ENCODE results near the gene SPRED2.

SPRED2 gene

DNA sequence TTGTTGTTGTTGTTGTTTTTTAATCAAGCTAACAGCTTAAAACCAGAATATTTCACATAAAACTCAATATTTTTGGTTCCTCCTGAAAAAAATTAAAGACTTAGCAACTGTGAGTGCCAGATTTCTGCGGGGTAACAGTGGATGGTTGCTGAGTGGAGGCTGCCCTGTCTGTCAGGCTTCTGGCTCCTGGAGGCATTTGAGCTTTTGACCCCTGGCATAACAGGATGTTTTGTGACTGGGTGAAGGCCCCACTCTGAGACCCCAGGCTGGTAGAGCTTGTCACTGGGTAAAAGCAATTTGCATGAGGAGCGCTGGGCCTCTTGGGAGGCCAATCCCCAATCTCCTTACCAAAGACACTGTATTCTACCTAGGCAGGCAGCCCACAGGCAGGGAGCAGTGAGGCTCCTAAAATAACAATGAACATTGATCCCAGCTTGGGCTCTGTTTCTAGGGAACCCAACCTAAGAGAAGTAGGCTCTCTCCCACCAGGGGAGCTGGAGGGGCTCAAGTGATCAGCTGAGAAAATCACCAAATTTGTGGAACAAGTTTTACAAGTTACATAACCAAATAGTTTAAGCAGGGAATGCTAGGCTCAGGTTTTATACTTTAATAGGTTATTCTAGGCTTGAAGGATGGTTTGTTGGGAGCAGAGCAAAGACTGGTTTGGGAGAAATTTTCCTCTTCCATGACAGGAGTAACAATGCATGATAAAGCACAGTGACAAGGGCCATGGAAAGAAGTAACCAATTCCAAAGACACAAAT is 5.9 kb upstream of the SPRED2 start:
- no peak for DNase-seq (ENCODE audit: low spot score)

DNA sequence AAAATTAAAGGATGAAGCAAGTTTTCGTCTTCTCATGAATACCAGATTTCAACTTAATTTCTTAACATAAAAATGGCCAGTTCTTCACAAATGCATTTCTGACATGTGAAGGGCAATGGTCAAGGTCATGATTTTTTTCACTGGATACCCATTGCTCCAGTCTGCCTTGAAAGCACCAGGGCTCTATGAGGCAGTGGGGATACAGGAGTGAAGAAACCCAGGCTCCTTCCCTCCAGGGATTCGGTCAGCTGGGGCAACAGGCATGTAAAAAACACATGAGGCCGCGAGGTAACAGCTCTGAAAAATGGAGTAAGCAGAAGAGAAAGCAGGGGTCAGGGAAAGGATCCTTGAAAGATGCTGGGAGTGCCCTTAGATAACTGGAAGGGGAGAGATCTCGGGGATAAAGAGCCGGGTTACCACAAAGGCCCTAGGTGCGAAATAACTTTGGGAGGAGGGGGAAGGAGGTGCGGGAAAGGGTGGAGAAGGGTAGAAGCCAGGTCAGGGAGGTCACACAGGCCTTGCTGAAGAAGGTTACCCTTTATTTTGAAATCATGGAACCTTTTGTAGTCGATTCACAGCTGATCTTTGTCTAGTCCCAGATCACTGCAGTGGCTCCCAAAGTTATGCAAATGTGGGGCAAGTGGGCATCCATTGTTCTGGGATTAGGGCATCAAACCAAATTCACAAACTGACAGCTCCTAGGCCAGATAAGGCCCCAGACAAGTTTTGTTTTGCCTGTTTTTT is 5.2 kb upstream of the SPRED2 start:
- no peak for DNase-seq (ENCODE audit: low spot score)

DNA sequence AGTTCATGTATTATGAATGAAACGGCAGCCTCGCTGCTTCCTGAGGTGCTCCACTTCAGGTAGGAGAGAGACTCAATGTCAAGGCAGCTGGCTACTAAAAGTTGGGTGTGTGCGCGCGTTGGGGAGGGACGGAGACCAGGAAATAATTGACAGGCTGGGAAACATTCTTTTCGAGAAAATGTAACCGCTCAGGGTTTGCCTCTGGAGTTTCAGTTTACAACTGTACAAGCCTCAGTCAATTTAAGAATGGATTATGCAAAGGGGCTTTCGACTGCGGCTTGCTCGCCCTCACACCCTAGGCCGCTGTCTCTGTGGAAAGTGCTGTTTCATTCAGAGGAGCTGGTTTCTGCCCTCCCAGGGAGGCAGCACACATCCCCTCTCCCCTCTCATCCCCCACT is 4.4 kb upstream of the SPRED2 start:
- DNase-seq (ENCODE audit: low spot score), result no peak

GRCh38 chr2:65436169-65436823 is 3.9 kb upstream of the SPRED2 start:
- peak; percentile 83 for DNase-seq (ENCODE audit: low spot score)

DNA sequence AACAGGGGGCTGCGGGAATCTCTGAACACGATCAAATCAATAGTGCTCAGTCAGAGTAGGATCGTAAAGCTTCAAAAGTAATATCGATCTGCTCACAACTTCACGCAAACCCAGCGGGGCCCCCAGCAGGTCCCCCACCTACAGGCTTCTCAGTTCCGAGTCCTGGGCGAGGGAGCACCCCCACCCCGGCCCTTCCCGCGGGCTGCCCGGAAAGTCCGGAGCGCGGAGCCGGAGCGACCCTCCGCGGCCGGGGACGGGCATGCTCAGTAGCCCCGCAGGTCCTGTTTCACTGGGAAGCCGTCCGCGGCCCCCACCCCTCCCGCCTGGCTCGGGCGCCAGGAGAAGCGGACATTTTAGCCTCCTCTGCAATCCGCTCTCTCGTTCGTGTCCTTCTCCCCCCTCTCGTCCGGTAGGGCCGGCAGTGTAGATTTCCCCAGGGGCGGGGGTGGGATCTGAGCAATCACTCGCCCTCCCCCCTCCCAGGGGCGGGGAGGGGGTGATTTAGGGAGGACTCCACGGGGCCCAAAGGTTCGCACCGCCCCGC is 3.3 kb upstream of the SPRED2 start:
- DNase-seq (ENCODE audit: low spot score), result peak; percentile 94

DNA sequence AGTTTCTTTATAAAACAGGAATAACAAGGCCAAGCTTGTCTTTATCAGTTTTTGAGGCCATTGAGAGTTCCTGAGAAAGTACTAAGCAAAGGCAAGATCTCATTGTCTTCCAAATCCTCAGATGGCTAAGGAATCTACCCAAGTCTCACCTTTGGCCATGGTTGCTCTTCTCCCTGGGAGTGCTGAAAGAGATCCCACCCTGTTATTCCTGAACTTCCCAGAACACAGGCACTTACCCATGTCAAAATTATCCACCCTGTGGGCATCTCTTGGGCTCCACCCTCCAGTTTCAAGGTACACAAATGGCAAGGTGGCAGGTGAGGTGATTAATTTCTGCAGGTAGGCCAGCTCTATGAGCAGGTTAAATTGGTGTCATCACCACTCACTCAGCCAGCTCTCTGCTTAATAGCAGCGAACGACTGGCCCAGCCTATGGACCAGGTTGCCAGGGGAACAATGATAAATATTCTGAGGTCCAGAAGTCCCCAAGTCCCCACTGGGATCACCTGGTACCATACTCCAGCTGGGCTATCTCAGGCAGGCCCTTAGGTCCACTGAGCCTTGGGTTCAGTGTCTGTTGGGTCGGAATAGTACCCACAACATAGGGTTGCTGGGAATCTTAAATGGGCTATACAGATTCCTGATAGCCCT is 2.3 kb upstream of the SPRED2 start:
- DNase-seq (ENCODE audit: low spot score), result no peak

- peak; percentile 36 for DNase-seq (ENCODE audit: low spot score)
These were observed 775 bp downstream of the SPRED2 start for GRCh38 chr2:65431421-65432226.

GRCh38 chr2:65430603-65431420 is 1.6 kb downstream of the SPRED2 start:
- DNase-seq (ENCODE audit: low spot score), result peak; percentile 26

- no peak for DNase-seq (ENCODE audit: low spot score)
These were observed 2.4 kb downstream of the SPRED2 start for GRCh38 chr2:65429786-65430602.

DNA sequence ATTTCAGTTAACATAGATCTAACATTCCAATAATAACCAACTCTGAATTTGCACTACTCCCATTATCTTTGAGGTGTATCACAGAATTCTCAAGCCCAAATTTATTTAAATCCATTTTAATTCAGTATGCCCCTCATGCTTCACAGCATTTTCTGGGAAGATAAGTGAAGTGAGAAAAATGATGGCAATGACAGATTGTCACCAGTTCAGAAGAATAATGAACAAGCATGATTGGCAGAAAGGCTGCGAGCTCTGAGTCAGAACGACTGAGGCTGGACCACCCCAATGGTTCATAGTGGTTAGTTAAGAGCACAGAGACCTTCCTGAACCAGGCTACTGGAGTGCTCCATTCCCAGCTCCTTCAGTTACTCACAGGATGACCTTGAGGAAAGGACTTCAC is 4.9 kb downstream of the SPRED2 start:
- DNase-seq (ENCODE audit: low spot score), result no peak

DNA sequence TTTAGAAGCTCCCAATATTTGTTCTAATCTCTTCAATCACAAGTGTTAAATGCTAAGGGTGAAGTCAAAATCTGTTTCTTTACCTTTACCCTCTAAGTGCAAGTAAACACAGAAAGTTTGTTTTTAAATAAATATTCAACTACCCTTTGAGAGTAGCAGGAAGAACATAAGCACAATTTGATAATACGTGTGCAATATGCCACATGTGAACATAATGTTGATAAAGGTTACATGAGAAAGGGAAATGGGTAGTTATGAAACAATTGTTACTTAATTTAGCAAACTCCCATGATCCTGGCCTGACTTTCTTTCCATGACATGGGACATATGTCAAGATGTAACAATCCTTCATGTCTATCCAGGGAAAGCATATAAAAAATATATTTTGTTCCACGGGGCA is 7.1 kb downstream of the SPRED2 start:
- DNase-seq (ENCODE audit: low spot score), result no peak

DNA sequence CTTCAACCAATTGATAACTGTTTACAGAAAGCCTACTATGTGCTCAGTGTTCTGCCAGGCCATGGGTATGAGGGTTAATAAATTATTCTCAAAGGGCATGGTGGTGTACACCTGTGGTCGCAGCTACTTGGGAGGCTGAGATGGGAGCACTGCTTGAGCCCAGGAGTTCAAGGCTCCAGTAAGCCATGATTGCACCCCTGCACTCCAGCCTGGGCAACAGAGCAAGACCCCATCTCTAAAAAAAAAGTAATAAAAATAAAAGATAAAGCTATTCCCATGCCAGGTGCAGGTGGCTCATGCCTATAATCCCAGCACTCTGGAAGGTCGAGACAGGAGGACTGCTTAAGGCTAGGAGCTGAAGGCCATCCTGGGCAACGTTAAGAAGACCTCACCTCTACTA is 8.0 kb downstream of the SPRED2 start:
- no peak for DNase-seq (ENCODE audit: low spot score)

DNA sequence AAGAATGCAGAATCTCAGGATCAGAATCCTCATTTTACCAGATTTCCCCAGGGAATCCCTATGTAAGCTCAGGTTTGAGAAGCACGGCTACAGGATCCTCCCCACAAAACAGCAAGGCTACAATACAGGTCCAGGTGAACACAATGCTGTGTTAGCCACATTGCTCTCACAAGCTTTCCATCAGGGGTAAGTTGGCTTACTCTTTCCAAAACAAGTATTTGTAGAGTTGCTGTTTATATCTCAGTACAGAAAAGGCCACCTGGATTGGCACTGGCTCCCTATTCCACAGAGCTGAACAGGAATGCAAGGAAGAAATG is 11.0 kb downstream of the SPRED2 start:
- DNase-seq (ENCODE audit: low spot score), result no peak

- no peak for DNase-seq (ENCODE audit: low spot score)
These were observed 11.5 kb downstream of the SPRED2 start for GRCh38 chr2:65420712-65421431.

DNA sequence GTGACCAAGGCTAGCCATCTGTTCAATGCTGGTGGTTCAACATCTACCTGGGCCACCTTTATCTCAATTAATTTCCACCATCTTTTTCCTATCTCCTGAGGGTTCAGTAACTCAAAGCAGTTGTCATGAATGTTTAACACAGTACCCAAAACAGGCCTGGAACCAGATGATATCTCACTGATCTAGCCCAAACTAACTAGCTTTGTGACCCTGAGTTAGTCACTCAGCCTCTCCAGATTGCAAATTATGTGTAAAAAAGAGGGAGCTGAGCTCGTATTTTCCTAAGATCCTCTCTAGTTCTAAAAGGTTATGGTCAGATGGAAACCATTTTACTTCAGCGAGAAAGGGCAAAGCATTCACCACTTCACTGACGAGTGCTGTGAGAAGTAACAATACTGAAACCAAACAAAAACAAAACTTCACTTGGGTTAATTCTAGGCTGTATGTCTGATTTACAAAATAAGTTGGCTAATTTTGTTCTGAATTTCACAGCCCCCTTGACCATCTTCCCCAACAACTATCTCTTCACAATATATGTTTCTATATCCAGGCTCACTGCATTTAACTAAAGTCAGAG is 14.8 kb downstream of the SPRED2 start:
- no peak for DNase-seq (ENCODE audit: low spot score)

GRCh38 chr2:65416945-65417344 is 15.5 kb downstream of the SPRED2 start:
- DNase-seq (ENCODE audit: low spot score), result no peak

GRCh38 chr2:65416321-65416720 is 16.1 kb downstream of the SPRED2 start:
- no peak for DNase-seq (ENCODE audit: low spot score)

- DNase-seq (ENCODE audit: low spot score), result no peak
These were observed 17.3 kb downstream of the SPRED2 start for GRCh38 chr2:65415091-65415490.

DNA sequence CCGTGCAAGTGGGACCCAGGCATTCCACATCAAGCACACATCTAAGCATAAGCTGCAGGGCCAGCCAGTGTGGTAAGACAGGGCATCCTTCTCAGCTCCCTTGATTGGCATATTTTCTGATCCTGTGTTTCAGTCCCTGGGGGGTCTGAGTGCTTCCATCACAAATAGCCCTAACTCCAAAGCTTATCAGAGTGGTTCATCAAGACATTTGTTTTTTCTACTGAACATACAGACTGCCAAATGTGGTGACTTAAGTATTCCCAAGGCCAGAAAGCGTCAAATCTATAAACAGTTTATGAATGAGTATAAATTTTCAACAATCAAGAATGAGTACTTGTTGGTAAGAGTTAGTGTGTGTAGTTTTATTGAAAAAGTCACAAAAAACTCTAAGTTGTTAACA is 18.8 kb downstream of the SPRED2 start:
- no peak for DNase-seq (ENCODE audit: low spot score)

Data from HuH-7 (cell line).